ENCODE results near the gene CD79A.

The CD79A gene

DNA sequence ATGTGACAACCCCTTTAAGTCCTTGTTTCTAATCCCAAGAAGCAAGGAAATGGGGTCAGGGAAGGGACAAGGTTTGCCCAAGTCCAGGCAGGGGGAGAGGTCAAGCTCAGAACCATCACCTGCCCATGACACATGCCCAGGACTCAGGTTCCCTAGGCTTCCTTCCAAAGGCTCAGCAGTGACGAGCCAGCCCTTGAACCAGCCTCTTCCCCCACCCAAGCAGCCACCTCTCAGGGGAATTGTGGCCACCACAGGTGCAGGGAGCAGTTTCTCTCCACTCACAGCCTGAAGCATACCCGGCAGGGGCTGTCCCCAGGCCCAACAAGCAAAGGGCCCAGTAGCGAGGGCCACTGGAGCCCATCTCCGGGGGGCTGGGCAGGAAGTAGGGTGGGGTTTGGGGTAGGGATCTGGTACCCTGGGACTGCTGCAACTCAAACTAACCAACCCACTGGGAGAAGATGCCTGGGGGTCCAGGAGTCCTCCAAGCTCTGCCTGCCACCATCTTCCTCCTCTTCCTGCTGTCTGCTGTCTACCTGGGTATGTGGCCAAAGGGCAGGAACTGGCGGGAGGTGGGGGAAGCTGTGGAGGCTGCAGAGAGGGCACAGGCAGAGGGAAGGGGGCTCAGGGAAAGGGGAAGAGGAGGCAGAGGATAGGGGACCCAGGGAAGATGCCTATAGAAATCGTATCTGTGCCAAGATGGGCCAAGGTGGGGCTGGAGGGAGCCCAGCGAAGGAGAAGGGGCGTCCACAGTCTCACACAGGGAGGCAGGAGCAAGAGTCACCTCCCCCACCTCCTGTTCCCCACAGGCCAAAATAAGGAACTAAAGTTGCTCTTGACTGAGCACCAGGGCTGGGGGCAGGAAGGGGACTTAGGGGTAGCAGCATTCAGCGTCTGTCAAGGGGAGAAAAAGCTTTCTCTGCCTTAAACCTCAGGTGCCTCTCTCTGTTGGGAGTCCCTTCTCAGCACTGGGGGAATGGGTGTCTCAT, at the start of gene CD79A:
TSS of gene CD79A (plus strand) at position 433 of the 986 bp plus-strand sequence. CDS start at position 459, 26 bp downstream.
- DNase-seq: no peak

GRCh38 chr19:41837981-41838708, 38.9 kb upstream of the CD79A start:
- DNase-seq: no peak

DNA sequence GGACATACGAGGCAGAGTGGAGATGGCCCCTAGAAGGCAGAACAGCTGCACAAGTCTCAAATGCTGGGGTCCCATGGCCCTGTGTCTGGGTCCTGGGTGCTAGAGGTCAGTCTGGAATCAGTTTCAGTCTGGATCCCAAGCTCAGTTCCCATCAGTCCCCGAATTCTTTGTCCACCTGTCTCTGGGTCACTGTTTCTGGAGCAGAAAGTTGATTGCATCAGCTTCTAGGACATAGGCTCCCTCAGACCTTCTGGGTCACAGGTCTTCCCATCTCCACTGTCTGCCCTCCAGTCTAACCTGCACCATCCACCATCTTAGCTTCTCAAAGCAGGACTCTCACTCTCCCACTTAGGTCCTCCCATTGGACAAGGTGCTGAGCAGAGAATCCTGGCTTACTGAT, 37.9 kb upstream of the CD79A start:
- no peak for DNase-seq

DNA sequence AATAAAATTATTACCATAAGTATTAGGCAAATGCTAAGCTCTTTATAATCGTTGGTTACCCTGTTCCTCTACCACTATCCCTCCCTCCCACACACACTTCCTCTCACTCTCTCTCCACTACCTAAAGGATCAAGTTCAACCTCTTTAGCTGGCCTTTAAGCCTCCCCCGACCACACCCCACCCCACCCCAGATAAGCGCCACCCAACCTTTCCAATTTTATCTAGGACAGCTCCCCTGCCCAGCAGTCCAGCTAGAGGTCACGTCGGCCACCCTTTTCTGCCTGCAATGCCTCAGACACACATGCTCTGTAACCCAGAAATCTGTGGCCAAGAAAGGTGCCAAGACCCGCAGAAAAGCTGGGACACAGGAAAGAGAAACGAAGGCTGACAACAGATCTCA, 33.7 kb upstream of the CD79A start:
- DNase-seq: no peak

DNA sequence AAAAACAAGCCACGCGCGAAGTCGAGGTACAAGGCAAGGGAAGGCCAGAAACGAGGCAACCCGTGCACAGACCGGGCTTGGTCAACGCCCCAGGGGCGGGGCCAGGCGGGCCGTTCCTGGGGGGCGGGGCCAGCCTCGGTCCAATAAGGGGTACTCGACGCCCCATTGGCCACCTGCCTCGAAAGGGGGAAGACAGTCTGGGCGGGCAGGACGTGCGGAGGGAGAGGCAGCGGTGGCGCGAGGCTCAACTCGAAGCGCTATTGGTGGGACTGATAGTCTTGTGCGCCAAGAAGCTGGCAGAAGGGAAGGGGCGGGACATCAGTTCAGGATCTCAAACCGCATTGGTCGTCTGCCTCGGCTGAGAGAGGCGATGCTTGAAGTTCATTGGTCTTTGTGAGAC, 32.5 kb upstream of the CD79A start, which contains the start of gene LYPD4:
TSS of gene LYPD4 (minus strand) at position 83 of the 400 bp plus-strand sequence. CDS start 5,398 bp downstream, outside the sequence.
- DNase-seq: no peak

GRCh38 chr19:41845001-41845050, 32.3 kb upstream of the CD79A start, which contains the start of gene DMRTC2:
Gene DMRTC2 (plus strand): TSS chr19:41845042. CDS start chr19:41847429, 2,387 bp downstream.
- DNase-seq: no peak

DNA sequence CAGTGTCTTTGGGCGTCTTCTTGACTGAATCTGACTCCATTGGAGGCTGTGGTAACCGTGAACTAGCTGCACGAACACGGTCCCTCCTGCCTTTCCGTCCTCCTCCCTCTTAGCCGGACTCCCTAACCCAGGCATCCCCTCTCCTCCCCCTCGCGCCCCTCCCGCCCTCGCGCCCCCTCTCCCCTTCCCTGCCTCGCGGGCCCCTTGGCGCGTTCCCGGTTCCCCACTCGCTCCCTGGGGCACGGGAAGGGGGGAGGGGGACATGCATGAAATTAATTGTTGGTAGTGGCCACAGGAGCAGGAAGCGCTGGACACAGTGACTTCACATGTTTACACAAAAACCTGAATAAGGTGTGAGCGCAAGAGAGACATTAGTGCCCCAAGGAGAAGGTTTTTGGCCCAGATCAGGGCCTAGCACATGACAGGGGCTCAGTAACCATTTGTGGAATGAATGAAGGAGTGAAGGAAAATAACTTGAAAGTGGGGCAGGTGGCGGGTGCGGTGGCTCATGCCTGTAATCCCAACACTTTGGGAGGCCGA, 32.0 kb upstream of the CD79A start:
- no peak for DNase-seq

- DNase-seq: no peak
These were observed 29.6 kb upstream of the CD79A start for GRCh38 chr19:41847351-41848105.

GRCh38 chr19:41848666-41849065, 28.4 kb upstream of the CD79A start:
- DNase-seq: no peak

- DNase-seq: no peak
These were observed 28.0 kb upstream of the CD79A start for GRCh38 chr19:41849067-41849466.

DNA sequence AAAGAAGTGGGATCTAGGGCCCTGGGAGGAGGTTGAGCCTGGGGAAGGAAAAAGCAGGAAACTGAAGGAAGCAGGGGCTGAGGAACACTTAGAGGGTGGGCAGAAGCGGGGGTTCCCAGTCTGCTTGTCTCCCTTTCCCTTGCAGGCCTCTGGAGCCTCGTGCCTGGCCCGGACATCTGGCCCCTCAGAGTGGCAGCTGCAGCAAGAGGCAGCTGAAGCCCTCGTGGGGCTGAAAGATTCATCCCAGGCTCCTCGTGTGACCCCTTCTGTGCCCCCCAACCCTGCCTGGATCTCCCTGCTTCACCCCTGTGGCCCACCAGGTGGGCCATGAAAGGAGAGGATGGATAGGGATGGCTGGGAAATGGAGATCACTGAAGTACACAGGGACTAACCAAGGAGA, 26.7 kb upstream of the CD79A start:
- DNase-seq: no peak

- DNase-seq: no peak
These were observed 25.6 kb upstream of the CD79A start for GRCh38 chr19:41851456-41851855.

DNA sequence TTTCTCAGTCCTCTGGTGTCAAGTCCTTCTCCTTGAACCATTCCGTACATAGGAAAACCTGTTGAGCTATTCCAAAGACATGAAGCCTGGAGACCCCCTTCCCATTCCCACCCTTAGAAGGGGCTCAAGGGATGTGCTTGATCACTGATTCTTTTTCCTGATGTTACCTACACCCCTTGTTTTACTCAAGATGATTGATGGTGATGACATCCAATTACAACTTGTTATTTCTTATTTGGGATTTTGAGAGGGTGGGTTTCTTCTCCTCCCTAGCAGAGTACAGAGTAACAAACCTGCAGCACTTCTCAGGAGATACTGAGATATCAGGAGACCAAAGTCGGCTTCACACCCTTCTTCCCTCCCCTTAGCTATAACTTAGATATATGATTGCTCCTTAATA, 23.7 kb upstream of the CD79A start:
- DNase-seq: no peak

GRCh38 chr19:41853768-41854167, 23.3 kb upstream of the CD79A start:
- no peak for DNase-seq

- DNase-seq: no peak
These were observed 17.9 kb upstream of the CD79A start for GRCh38 chr19:41859213-41859617.

DNA sequence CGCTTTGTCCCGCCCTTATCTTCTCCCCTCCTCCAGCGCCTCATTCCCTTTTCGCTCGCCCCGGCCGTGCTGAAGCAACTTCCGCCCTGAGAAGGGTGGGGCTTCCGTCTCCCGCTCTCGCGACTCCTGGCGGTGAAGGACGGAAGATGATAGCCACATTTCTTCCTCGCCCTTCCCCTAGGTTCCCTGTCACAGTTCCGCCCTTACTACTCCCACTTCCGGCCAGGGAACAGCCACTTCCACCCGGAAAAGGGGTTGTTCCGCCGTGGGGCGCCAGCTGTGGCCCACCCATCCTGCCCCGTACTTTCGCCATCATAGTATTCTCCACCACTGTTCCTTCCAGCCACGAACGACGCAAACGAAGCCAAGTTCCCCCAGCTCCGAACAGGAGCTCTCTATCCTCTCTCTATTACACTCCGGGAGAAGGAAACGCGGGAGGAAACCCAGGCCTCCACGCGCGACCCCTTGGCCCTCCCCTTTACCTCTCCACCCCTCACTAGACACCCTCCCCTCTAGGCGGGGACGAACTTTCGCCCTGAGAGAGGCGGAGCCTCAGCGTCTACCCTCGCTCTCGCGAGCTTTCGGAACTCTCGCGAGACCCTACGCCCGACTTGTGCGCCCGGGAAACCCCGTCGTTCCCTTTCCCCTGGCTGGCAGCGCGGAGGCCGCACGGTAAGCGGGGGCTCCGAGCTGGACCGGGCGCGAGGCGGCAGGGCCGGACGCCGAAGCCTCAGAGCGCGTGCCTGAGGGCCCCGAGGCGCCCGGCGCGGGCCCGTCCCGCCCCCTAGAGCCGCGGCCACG, 17.3 kb upstream of the CD79A start, which contains the start of gene RPS19:
TSS of gene RPS19 (plus strand) at position 638 of the 801 bp plus-strand sequence. CDS start 520 bp downstream, outside the sequence.
- DNase-seq: peak; percentile 92

- no peak for DNase-seq
These were observed 16.5 kb upstream of the CD79A start for GRCh38 chr19:41860419-41861115.

GRCh38 chr19:41861116-41861768, 15.8 kb upstream of the CD79A start:
- DNase-seq: no peak

- DNase-seq: no peak
These were observed 15.2 kb upstream of the CD79A start for GRCh38 chr19:41861846-41862245.

GRCh38 chr19:41862445-41862986, 14.6 kb upstream of the CD79A start:
- DNase-seq: no peak
